H9 (cell line): ENCODE data around the gene COA7. TPM values are rescaled to one million over a fixed set of nuclear protein-coding genes. Genes with fewer than 3 reads are reported as not detected.

Source experiments
- DNase-seq: peaks from one replicate; pipeline ENCODE4 v3.0.0-alpha.2; 2017
- H2AFZ ChIP-seq: one replicate; pipeline ENCODE4 v1.6.1; 2013; ENCODE audit warnings: mild to moderate bottlenecking, low read length, control low read depth, moderate library complexity
- H2AK5ac ChIP-seq: 2 replicates; pipeline ENCODE4 v1.6.1; 2013; ENCODE audit warnings: low read length, control low read depth, mixed read lengths; ENCODE audit not compliant: insufficient read length
- H2BK120ac ChIP-seq: one replicate; pipeline ENCODE4 v1.6.1; 2013; ENCODE audit warnings: low read depth, mild to moderate bottlenecking, low read length, control low read depth, inconsistent platforms; ENCODE audit not compliant: poor library complexity, severe bottlenecking
- H2BK12ac ChIP-seq: 2 replicates; pipeline ENCODE4 v1.6.1; 2013; ENCODE audit warnings: low read length, control low read depth, mixed read lengths, low read depth; ENCODE audit not compliant: insufficient read length
- H2BK15ac ChIP-seq: 2 replicates; pipeline ENCODE4 v1.6.1; 2013; ENCODE audit warnings: low read depth, low read length, control low read depth
- H2BK20ac ChIP-seq: one replicate; pipeline ENCODE4 v1.6.1; 2013; ENCODE audit warnings: low read depth, mild to moderate bottlenecking, low read length, control low read depth, inconsistent platforms; ENCODE audit not compliant: poor library complexity, severe bottlenecking
- H2BK5ac ChIP-seq: 2 replicates; pipeline ENCODE4 v1.6.1; 2013; ENCODE audit warnings: low read length, control low read depth, mixed read lengths; ENCODE audit not compliant: insufficient read length
- H3K14ac ChIP-seq: 2 replicates; pipeline ENCODE4 v1.6.1; 2013; ENCODE audit warnings: low read length, control low read depth; ENCODE audit not compliant: insufficient read depth
- H3K18ac ChIP-seq: 2 replicates; pipeline ENCODE4 v1.6.1; 2013; ENCODE audit warnings: low read depth, mild to moderate bottlenecking, mixed read lengths, low read length, control low read depth; ENCODE audit not compliant: insufficient read length
- H3K23ac ChIP-seq: 2 replicates; pipeline ENCODE4 v1.6.1; 2013; ENCODE audit warnings: low read length, control low read depth, mixed read lengths, low read depth; ENCODE audit not compliant: insufficient read length
- H3K23me2 ChIP-seq: 2 replicates; pipeline ENCODE4 v1.6.1; 2013; ENCODE audit warnings: low read depth, mild to moderate bottlenecking, mixed read lengths, low read length, control low read depth; ENCODE audit not compliant: insufficient read length, poor library complexity, severe bottlenecking
- H3K27ac ChIP-seq: 2 replicates; pipeline ENCODE4 v1.5.1; 2013; ENCODE audit warnings: low read length, control low read depth, mixed read lengths, low read depth; ENCODE audit not compliant: insufficient read length
- H3K27me3 ChIP-seq: 2 replicates; pipeline ENCODE4 v1.6.1; 2013; ENCODE audit warnings: low read length, control low read depth, inconsistent platforms; ENCODE audit not compliant: insufficient read depth
- H3K4ac ChIP-seq: 2 replicates; pipeline ENCODE4 v1.6.1; 2013; ENCODE audit warnings: low read depth, mild to moderate bottlenecking, control low read depth, inconsistent platforms, low read length, moderate library complexity
- H3K4me1 ChIP-seq: 2 replicates; pipeline ENCODE4 v1.6.1; 2013; ENCODE audit warnings: low read length, control low read depth, inconsistent platforms; ENCODE audit not compliant: insufficient read depth
- H3K4me2 ChIP-seq: 2 replicates; pipeline ENCODE4 v1.6.1; 2013; ENCODE audit warnings: low read length, control low read depth, mixed read lengths; ENCODE audit not compliant: insufficient read length, insufficient read depth
- H3K56ac ChIP-seq: 2 replicates; pipeline ENCODE4 v1.6.1; 2013; ENCODE audit warnings: low read depth, mild to moderate bottlenecking, mixed read lengths, low read length, control low read depth; ENCODE audit not compliant: insufficient read length
- H3K79me1 ChIP-seq: 2 replicates; pipeline ENCODE4 v1.6.1; 2013; ENCODE audit warnings: low read depth, mild to moderate bottlenecking, moderate library complexity, low read length, control low read depth, inconsistent platforms; ENCODE audit not compliant: insufficient read depth, poor library complexity, severe bottlenecking
- H3K79me2 ChIP-seq: 2 replicates; pipeline ENCODE4 v1.6.1; 2013; ENCODE audit warnings: low read length, control low read depth, inconsistent platforms; ENCODE audit not compliant: insufficient read depth
- H3K9ac ChIP-seq: 2 replicates; pipeline ENCODE4 v1.6.1; 2013; ENCODE audit warnings: low read length, control low read depth, mixed read lengths; ENCODE audit not compliant: insufficient read length; ENCODE audit errors: extremely low read depth
- H3K9me3 ChIP-seq: one replicate; pipeline ENCODE4 v1.6.1; 2013; ENCODE audit warnings: low read depth, low read length, inconsistent platforms; ENCODE audit not compliant: control insufficient read depth
- H3T11ph ChIP-seq: one replicate; pipeline ENCODE4 v1.6.1; 2013; ENCODE audit warnings: mild to moderate bottlenecking, low read length, control low read depth, inconsistent platforms
- H4K20me1 ChIP-seq: one replicate; pipeline ENCODE4 v1.6.1; 2013; ENCODE audit not compliant: control insufficient read depth, insufficient read length, insufficient read depth
- H4K5ac ChIP-seq: 2 replicates; pipeline ENCODE4 v1.6.1; 2013; ENCODE audit warnings: low read depth, mild to moderate bottlenecking, mixed read lengths, low read length, control low read depth; ENCODE audit not compliant: insufficient read length
- H4K8ac ChIP-seq: replicated peaks from 2 replicates; pipeline ENCODE4 v1.6.1; 2013; ENCODE audit warnings: low read length, control low read depth, mixed read lengths, low read depth; ENCODE audit not compliant: insufficient read length
- H4K91ac ChIP-seq: 2 replicates; pipeline ENCODE4 v1.6.1; 2013; ENCODE audit warnings: low read depth, mild to moderate bottlenecking, moderate library complexity, mixed read lengths, low read length, control low read depth; ENCODE audit not compliant: insufficient read length
- H3K27ac Mint-ChIP-seq, 3 experiments: 2 replicates in 2 of 3; 3 replicates in 1 of 3; pipeline ENCODE4 v1.8.0; 2020 to 2021; ENCODE audit warnings: mixed read lengths in 3 of 3, mild to moderate bottlenecking in 1 of 3, moderate library complexity in 1 of 3
- H3K27me3 Mint-ChIP-seq: 2 replicates; pipeline ENCODE4 v1.8.0; 2021; ENCODE audit warnings: low read depth, mild to moderate bottlenecking, moderate library complexity, mixed read lengths
- H3K36me3 Mint-ChIP-seq, 3 experiments: 2 replicates in 2 of 3; 3 replicates in 1 of 3; pipeline ENCODE4 v1.8.0; 2020 to 2021; ENCODE audit warnings: low read depth in 3 of 3, mixed read lengths in 3 of 3; ENCODE audit not compliant: insufficient read depth in 1 of 3
- H3K4me1 Mint-ChIP-seq, 2 experiments: 2 replicates each; pipeline ENCODE4 v1.8.0; 2020; ENCODE audit warnings: mixed read lengths in 2 of 2
- H3K4me3 Mint-ChIP-seq, 2 experiments: 2 replicates in 1 of 2; 3 replicates in 1 of 2; pipeline ENCODE4 v1.8.0; 2020 to 2021; ENCODE audit warnings: mild to moderate bottlenecking in 2 of 2, mixed read lengths in 2 of 2, moderate library complexity in 1 of 2
- H3K9me3 Mint-ChIP-seq, 2 experiments: 2 replicates in 1 of 2; 3 replicates in 1 of 2; pipeline ENCODE4 v1.8.0; 2020; ENCODE audit warnings: mild to moderate bottlenecking in 2 of 2, mixed read lengths in 2 of 2, moderate library complexity in 1 of 2
- CTCF ChIP-seq: fragments of 200-600 bp; sonication (generic); conservative IDR thresholded peaks from 3 replicates; pipeline ENCODE4 v1.8.0; 2021; ENCODE audit warnings: antibody characterized with exemption, mild to moderate bottlenecking
- total RNA-seq: library from RNA; stranded (reverse); gene quantifications from 2 replicates; pipeline ENCODE4 v1.2.1, GENCODE V29; 2021

COA7 gene
- total RNA-seq, 1 experiment from 2014 or later: 69.1 TPM

GRCh38 chr1:52654063-52654462, 44.1 kb downstream of the COA7 start:
- Histone ChIP-seq H2BK5ac (no peak overlapping the region), H3K79me1 (no peaks in the 10 kb centered on the region), H2AK5ac (no peak overlapping the region), H3K23ac (no peak overlapping the region), H4K20me1 (no peaks in the 10 kb centered on the region), H2BK12ac (no peak overlapping the region), H4K5ac (no peak overlapping the region), H2BK120ac (no peak overlapping the region), H3K27ac (no peak overlapping the region), H3K14ac (no peak overlapping the region), H2BK20ac (no peak overlapping the region), H3K9ac (no peak overlapping the region), H3K9me3 (no peaks in the 10 kb centered on the region), H3T11ph (no peak overlapping the region), H2AFZ (no peak overlapping the region), H2BK15ac (no peak overlapping the region), H3K4me2 (no peak overlapping the region), H3K23me2 (no peaks in the 10 kb centered on the region), H4K8ac (no peak overlapping the region), H3K4me1 (no peaks in the 10 kb centered on the region), H3K56ac (no peak overlapping the region), H3K18ac (no peak overlapping the region), H3K27me3 (no peaks in the 10 kb centered on the region), H4K91ac (no peak overlapping the region), H3K79me2 (no peaks in the 10 kb centered on the region), H3K4ac (no peak overlapping the region)
- H3K4me3 Mint-ChIP-seq: no peak overlapping the region
- no peaks in the 10 kb centered on the region for H3K27me3 Mint-ChIP-seq
- no peak overlapping the region for H3K27ac Mint-ChIP-seq
- TF ChIP-seq CTCF: no peak
- H3K4me1 Mint-ChIP-seq: peaks cover 0 to 11% of the 10 kb centered on the region in 2 experiments; a peak in 2 of 4 replicates
- H3K36me3 Mint-ChIP-seq: no peaks in the 10 kb centered on the region
- no peak for DNase-seq
- H3K9me3 Mint-ChIP-seq: no peaks in the 10 kb centered on the region
